Stimulated activated CD8-positive, alpha-beta memory T cell treated with anti-CD3 and anti-CD28 coated beads, Interleukin-4, amount 100 ng/mL, for 1 hour (primary cell): ENCODE data around the gene SKI.
"Not testable (repeated sequence)": the region's sequence is repeated elsewhere in the genome, so short reads cannot be mapped to it uniquely, and the experiment has no call there.

ENCODE experiments used
- DNase-seq, 2 donors: peaks; one replicate each; pipeline ENCODE4 v3.0.0-alpha.2; 2020; ENCODE audit warnings: low read depth in 2 of 2, low spot score in 1 of 2

Gene SKI

GRCh38 chr1:2259668-2260402 is 31.7 kb downstream of the SKI start:
- DNase-seq = no peak

- not testable (repeated sequence) for DNase-seq
Measured at GRCh38 chr1:2260470-2260869, 32.4 kb downstream of the SKI start.

- DNase-seq = no peak
Measured at GRCh38 chr1:2260917-2261316, 32.8 kb downstream of the SKI start.

- DNase-seq = not testable (repeated sequence)
Measured at GRCh38 chr1:2261476-2262395, 33.6 kb downstream of the SKI start.

- no peak for DNase-seq
Measured at GRCh38 chr1:2266301-2266975, 38.3 kb downstream of the SKI start.

GRCh38 chr1:2267051-2267830 is 39.1 kb downstream of the SKI start:
- DNase-seq = no peak

- no peak for DNase-seq
Measured at GRCh38 chr1:2267862-2268261, 39.7 kb downstream of the SKI start.

- no peak for DNase-seq
Measured at GRCh38 chr1:2268285-2269056, 40.4 kb downstream of the SKI start.

- no peak for DNase-seq
Measured at GRCh38 chr1:2269193-2269921, 41.2 kb downstream of the SKI start.

- no peak for DNase-seq
Measured at GRCh38 chr1:2269922-2270259, 41.8 kb downstream of the SKI start.

- DNase-seq = no peak
Measured at GRCh38 chr1:2270260-2271100, 42.4 kb downstream of the SKI start.

- no peak for DNase-seq
Measured at GRCh38 chr1:2271211-2271721, 43.1 kb downstream of the SKI start.

GRCh38 chr1:2271841-2272655 is 43.9 kb downstream of the SKI start:
- DNase-seq = no peak

- DNase-seq = no peak
Measured at GRCh38 chr1:2272686-2273400, 44.7 kb downstream of the SKI start.

GRCh38 chr1:2273401-2274090 is 45.4 kb downstream of the SKI start:
- no peak for DNase-seq

GRCh38 chr1:2274231-2274928 is 46.3 kb downstream of the SKI start:
- DNase-seq = no peak
